Astrocyte (in vitro differentiated cells and primary cell): ENCODE data around the gene HNRNPK.

Experiments
- EZH2 ChIP-seq: IDR thresholded peaks from 2 replicates; pipeline ENCODE4 v1.6.1; 2012; ENCODE audit warnings: mild to moderate bottlenecking, low read length, inconsistent platforms; ENCODE audit not compliant: insufficient read depth
- TF ChIP-seq, protein P1 (sequence below): IDR thresholded peaks from 2 replicates; pipeline ENCODE4 v1.5.1; 2011; ENCODE audit warnings: low read depth, mild to moderate bottlenecking, inconsistent platforms, low read length, moderate library complexity; ENCODE audit not compliant: insufficient read depth

DNA sequence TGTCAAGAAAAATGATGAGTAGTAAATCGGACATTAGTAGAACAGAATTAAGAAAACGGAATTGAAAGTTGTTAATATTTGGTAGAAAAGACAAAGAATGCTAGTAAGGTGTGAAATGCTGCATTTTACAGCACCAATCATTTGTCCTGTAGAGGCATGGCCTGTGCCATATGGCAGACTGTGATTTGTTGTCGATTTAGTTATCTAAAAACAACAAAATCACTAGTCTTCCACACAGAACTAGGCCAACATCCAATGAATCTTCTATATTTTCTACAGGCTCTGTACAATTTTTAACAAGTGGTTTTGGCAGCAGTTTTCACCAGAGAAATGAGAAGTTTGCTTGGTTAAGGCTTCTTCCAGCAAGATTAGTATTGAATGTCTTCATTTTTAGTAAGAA is 10.4 kb downstream of the HNRNPK start:
- TF ChIP-seq, protein P1, sequence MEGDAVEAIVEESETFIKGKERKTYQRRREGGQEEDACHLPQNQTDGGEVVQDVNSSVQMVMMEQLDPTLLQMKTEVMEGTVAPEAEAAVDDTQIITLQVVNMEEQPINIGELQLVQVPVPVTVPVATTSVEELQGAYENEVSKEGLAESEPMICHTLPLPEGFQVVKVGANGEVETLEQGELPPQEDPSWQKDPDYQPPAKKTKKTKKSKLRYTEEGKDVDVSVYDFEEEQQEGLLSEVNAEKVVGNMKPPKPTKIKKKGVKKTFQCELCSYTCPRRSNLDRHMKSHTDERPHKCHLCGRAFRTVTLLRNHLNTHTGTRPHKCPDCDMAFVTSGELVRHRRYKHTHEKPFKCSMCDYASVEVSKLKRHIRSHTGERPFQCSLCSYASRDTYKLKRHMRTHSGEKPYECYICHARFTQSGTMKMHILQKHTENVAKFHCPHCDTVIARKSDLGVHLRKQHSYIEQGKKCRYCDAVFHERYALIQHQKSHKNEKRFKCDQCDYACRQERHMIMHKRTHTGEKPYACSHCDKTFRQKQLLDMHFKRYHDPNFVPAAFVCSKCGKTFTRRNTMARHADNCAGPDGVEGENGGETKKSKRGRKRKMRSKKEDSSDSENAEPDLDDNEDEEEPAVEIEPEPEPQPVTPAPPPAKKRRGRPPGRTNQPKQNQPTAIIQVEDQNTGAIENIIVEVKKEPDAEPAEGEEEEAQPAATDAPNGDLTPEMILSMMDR, result no peak
- no peak for TF ChIP-seq EZH2
